Common myeloid progenitor, CD34-positive (primary cell): ENCODE data around the gene PTPA.

Experiments
- CTCF ChIA-PET: fragments of 350-600 bp; sonication (Branson Sonifier 250); formaldehyde crosslinking; loops from one replicate; lab custom pipeline; 2021; ENCODE audit warnings: antibody characterized with exemption; lab: Charles Lee
- POLR2A ChIA-PET: fragments of 350-600 bp; sonication (Branson Sonifier 250); formaldehyde crosslinking; loops from one replicate; lab custom pipeline; 2021; ENCODE audit warnings: antibody characterized with exemption; lab: Charles Lee
- DNase-seq, 3 donors: peaks; one replicate each; pipeline versions ENCODE4 v3.0.0 to v3.0.0-alpha.2; 2013
- H3K27ac ChIP-seq, 2 experiments: 1 replicate in 1 of 2; 2 replicates in 1 of 2; pipeline ENCODE4 v1.7.0; 2013; ENCODE audit warnings: inconsistent platforms in 2 of 2, low read length in 2 of 2, mild to moderate bottlenecking in 2 of 2, low read depth in 1 of 2, moderate library complexity in 1 of 2; ENCODE audit not compliant: severe bottlenecking in 2 of 2, insufficient read depth in 1 of 2, poor library complexity in 1 of 2
- H3K27me3 ChIP-seq, 5 experiments: replicated peaks in 2 of 5; 1 replicate in 3 of 5; 2 replicates in 2 of 5; pipeline versions ENCODE4 v1.6.1 to v1.7.0; 2013; ENCODE audit warnings: low read length in 4 of 5, mild to moderate bottlenecking in 2 of 5, moderate library complexity in 2 of 5, inconsistent platforms in 1 of 5; ENCODE audit not compliant: insufficient read depth in 5 of 5, control insufficient read depth in 4 of 5
- H3K36me3 ChIP-seq, 4 experiments: 1 replicate in 2 of 4; 2 replicates in 2 of 4; pipeline versions ENCODE4 v1.6.1 to v1.7.0; 2013; ENCODE audit warnings: low read length in 3 of 4, control low read depth in 1 of 4, mild to moderate bottlenecking in 1 of 4; ENCODE audit not compliant: control insufficient read depth in 4 of 4, insufficient read depth in 4 of 4
- H3K4me1 ChIP-seq, 4 experiments: 1 replicate in 3 of 4; 2 replicates in 1 of 4; pipeline versions ENCODE4 v1.6.1 to v1.7.1; 2013; ENCODE audit warnings: low read length in 3 of 4, mild to moderate bottlenecking in 3 of 4, control low read depth in 1 of 4, inconsistent platforms in 1 of 4, moderate library complexity in 1 of 4; ENCODE audit not compliant: control insufficient read depth in 4 of 4, insufficient read depth in 4 of 4; ENCODE audit errors: control extremely low read depth in 1 of 4
- H3K4me3 ChIP-seq, 7 experiments: 1 replicate in 4 of 7; 2 replicates in 3 of 7; pipeline versions ENCODE4 v1.5.1 to v1.7.0; 2013; ENCODE audit warnings: mild to moderate bottlenecking in 7 of 7, low read length in 6 of 7, moderate library complexity in 6 of 7, inconsistent platforms in 2 of 7, low read depth in 2 of 7, control low read depth in 1 of 7; ENCODE audit not compliant: insufficient read depth in 4 of 7, control insufficient read depth in 1 of 7; ENCODE audit errors: extremely low read depth in 1 of 7
- H3K9me3 ChIP-seq, 5 experiments: 1 replicate in 4 of 5; 2 replicates in 1 of 5; pipeline versions ENCODE4 v1.6.1 to v1.7.1; 2013; ENCODE audit warnings: low read length in 4 of 5, mild to moderate bottlenecking in 2 of 5, inconsistent platforms in 1 of 5, low read depth in 1 of 5, moderate library complexity in 1 of 5; ENCODE audit not compliant: control insufficient read depth in 4 of 5, insufficient read depth in 2 of 5; ENCODE audit errors: control extremely low read depth in 1 of 5
- WGBS: methylation state at CpG from one replicate; pipeline ENCODE4 v1.1.5; 2013; ENCODE audit not compliant: insufficient coverage; 5-methylcytosine and 5-hydroxymethylcytosine counted together

PTPA gene

DNA sequence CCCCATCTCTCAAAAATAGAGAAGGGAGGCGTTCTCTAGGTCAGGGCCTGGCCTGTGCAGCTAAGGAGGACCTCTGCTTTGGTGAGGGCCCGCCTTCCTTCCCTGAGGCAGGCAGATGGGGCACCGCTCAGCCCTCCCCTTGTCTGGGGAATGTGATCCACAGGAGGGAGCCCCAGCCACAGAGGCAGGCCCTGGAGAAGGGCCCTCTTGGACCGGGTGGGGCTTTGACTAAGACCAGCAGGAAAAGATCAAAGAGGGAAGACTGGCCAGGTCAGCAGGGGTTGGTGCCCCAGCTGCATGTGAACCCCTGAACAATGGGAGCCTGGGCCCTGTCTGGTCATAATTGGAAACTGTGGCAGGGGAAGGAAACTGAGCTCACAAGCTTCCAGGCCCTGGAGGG lies 21.9 kb downstream of the PTPA start:
- 96% methylated on average over 4 of the region's 4 CpGs for WGBS
- POLR2A ChIA-PET, result interaction anchor here (0.6 kb wide), 1 partner anchor 497 kb away, joined by 3 read pairs; no protein-coding TSS in a partner anchor

DNA sequence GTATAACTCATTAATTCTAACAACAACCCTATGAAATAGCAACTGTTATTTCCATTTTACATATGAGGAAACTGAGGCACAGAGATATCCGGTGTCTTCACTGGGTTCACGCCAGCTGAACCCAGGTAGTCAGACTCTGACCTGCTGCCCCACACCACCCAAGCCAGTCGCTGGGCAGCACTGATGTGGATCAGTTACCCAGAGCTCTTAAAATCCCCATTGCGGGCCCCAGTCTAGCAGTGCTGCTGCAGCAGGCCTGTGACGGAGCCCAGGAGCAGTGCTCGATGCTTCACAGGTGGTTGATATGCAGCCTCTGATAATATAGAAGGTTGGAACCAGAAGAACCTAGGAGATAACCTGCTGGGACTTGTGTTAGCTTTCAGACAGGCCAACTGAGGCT lies 24.3 kb downstream of the PTPA start:
- Histone ChIP-seq H3K27me3 (no peaks in the 10 kb centered on the region), H3K9me3 (no peaks in the 10 kb centered on the region), H3K36me3 (peaks cover 3 to 65% (median 46%) of the 10 kb centered on the region in 4 experiments), H3K4me1 (peaks cover 0 to 23% (median 21%) of the 10 kb centered on the region in 4 experiments), H3K4me3 (no peak overlapping the region), H3K27ac (no peak overlapping the region)
- CTCF ChIA-PET, result interaction anchor here (0.7 to 5.4 kb wide), 9 partner anchors 9 to 654 kb away, joined by 3 to 57 read pairs (median 3); partner anchors contain the start of genes C9orf50 and NTMT1
- POLR2A ChIA-PET, result no interaction called here
- DNase-seq, result no peak
- WGBS, result 96% methylated on average over 4 of the region's 6 CpGs

More for the DNA sequence above, 21.9 kb downstream of the PTPA start:
- Histone ChIP-seq H3K36me3 (peaks cover 3 to 71% (median 56%) of the 10 kb centered on the region in 4 experiments), H3K9me3 (no peaks in the 10 kb centered on the region), H3K4me3 (no peak overlapping the region), H3K27me3 (no peaks in the 10 kb centered on the region), H3K27ac (no peak overlapping the region), H3K4me1 (peaks cover 0 to 9% (median 6%) of the 10 kb centered on the region in 4 experiments)
- CTCF ChIA-PET, result interaction anchor here (1.3 to 3.3 kb wide), 4 partner anchors 17 to 491 kb away, joined by 6 to 20 read pairs (median 8); partner anchors contain the start of gene C9orf50
- no peak for DNase-seq

DNA sequence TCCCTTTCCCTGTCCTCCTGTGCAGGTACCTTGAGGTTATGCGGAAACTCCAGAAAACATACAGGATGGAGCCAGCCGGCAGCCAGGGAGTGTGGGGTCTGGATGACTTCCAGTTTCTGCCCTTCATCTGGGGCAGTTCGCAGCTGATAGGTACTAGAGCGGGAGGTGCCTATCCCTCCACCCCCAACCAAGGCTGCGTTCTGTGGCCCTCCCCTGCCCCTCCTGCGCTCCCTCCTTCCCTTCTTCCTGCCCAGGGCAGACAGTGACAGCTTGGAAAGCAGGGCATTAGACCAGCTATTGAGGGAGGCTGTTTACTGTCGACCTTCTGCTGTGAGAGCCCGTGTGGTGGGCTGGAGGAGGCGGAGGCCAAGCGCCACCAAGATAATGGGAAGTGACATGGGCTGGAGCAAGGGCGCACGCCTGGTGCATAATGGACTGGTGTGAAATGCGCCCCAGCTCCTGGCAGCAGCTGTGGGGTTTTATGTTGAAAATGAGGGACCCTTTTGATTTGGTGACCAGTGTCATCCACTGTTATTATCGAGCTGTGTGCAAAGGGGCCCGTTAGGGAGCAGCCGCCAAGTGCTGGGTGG lies 25.3 kb downstream of the PTPA start:
- Histone ChIP-seq H3K4me1 (peaks cover 0 to 28% (median 26%) of the 10 kb centered on the region in 4 experiments), H3K27ac (no peak overlapping the region), H3K4me3 (no peak overlapping the region), H3K36me3 (peaks cover 3 to 57% (median 39%) of the 10 kb centered on the region in 4 experiments), H3K9me3 (no peaks in the 10 kb centered on the region), H3K27me3 (no peaks in the 10 kb centered on the region)
- CTCF ChIA-PET, result interaction anchor here (0.6 to 5.4 kb wide), 8 partner anchors 15 to 653 kb away, joined by 3 to 57 read pairs (median 3); partner anchors contain the start of genes C9orf50 and NTMT1
- POLR2A ChIA-PET, result no interaction called here
- 86% methylated on average over 13 of the region's 16 CpGs for WGBS
- no peak for DNase-seq

DNA sequence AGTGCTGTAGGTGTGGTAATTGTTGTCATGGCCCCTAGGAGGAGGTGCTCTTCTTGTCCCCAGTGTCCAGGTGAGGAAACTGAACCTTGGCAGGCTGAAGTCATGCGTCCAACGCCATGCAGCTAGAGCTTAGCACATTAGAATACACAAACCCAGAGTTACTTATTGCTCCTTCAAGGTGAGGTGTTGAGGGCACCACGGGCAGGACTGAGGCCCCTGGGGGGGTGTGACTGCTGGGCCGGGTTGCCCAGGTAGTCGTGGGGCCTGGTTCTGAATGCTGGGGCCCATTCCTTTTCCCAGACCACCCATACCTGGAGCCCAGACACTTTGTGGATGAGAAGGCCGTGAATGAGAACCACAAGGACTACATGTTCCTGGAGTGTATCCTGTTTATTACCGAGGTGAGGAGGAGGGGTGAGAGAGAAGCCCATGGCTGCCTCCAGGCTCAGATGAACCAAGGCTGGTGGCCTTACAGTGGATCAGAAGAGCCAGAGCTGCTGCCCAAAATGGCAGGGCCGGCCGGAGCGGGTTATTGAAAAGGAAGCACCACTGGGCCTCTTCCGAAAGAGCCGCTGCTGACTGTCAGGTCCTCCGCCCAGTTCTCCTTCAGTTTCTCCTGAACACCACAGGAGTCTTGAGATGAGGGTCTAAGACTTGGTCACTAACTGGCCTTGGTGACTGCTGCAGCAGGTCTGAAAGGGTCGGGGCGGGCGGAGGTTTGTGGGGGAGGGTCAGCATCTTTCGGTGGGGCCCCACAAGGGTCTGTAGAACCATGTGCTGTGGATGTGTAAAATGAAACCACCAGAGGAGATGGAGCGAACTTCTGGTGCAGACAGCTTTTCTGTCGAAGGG lies 26.3 kb downstream of the PTPA start:
- ChIA-PET CTCF (interaction anchor here (0.6 to 5.4 kb wide), 15 partner anchors 7 to 853 kb away, joined by 3 to 57 read pairs (median 4); partner anchors contain the start of genes C9orf50 and NTMT1), POLR2A (interaction anchor here (0.7 kb wide), 1 partner anchor 138 kb away, joined by 4 read pairs; no protein-coding TSS in a partner anchor)
- 91% methylated on average over 10 of the region's 19 CpGs for WGBS
- Histone ChIP-seq H3K4me1 (peaks cover 4 to 36% (median 35%) of the 10 kb centered on the region in 4 experiments), H3K4me3 (no peak overlapping the region), H3K9me3 (no peaks in the 10 kb centered on the region), H3K36me3 (peaks cover 3 to 57% (median 39%) of the 10 kb centered on the region in 4 experiments), H3K27ac (no peak overlapping the region), H3K27me3 (no peaks in the 10 kb centered on the region)
- no peak for DNase-seq

DNA sequence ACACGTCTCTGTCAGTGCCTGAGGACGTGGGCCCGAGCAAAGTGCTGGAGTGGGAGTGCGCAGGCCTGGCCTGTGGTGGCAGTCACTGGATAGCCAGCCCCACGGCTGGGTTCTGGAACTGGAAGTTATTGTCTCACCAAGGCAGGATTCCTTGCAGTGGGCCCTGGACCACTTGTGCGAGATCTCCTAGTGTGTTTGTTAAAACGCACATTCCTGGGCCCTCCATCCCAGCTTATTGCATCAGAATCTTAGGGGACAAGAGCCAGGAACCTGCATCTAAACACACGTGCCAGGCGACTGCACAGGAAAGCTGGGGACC lies 26.9 kb downstream of the PTPA start:
- Histone ChIP-seq H3K27ac (no peak overlapping the region), H3K36me3 (peaks cover 3 to 56% (median 41%) of the 10 kb centered on the region in 4 experiments), H3K4me3 (no peak overlapping the region), H3K4me1 (peaks cover 4 to 41% (median 40%) of the 10 kb centered on the region in 4 experiments), H3K9me3 (no peaks in the 10 kb centered on the region), H3K27me3 (no peaks in the 10 kb centered on the region)
- POLR2A ChIA-PET, result interaction anchor here (1.0 kb wide), 1 partner anchor 470 kb away, joined by 4 read pairs; no protein-coding TSS in a partner anchor
- WGBS, result 96% methylated on average over 8 of the region's 9 CpGs
- DNase-seq, result no peak
- CTCF ChIA-PET, result interaction anchor here (0.6 to 5.4 kb wide), 14 partner anchors 8 to 491 kb away, joined by 3 to 57 read pairs (median 5); partner anchors contain the start of genes C9orf50 and NTMT1

DNA sequence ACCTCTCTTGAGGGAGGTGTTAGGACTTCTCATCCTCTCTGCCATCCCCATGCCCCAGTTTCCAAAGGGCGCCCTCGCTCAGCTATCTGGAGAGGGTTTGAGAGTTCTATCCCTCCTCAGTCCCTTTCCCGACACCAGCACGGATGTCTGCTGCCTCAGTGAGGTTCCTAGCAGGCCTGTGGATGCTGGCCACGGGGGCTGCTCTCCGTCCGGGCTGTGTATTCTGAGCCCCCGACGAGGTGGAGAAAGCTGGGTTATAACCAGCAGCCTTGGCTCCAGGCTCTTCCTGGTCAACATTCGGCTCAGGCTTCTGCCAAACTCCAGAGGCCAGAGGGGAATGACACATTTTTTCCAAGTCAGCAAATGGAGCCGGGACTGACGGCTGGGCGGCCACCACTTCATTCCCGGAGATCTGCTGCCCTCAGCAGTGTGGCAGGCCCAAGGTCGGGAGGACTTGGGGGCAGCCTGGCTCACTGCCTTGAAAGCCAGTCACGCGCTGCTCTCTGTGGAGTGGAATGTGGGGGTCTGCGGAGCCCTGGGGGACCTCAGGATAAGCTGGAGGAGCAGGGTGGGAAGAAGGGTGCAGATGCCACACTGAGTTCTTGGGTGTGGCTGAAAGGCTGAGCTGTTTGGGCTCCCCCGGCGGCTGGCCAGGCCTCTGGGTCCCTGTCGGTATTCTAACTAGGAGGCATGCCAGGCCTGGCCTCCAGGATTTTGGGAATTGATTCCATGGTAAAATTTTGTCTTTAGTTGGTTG lies 27.4 kb downstream of the PTPA start:
- POLR2A ChIA-PET, result interaction anchor here (1.0 to 1.9 kb wide), 3 partner anchors 470 to 472 kb away, joined by 3 to 4 read pairs (median 4); no protein-coding TSS in a partner anchor
- peaks cover 3 to 52% (median 39%) of the 10 kb centered on the region in 4 experiments for H3K36me3 ChIP-seq
- H3K9me3 ChIP-seq, result no peaks in the 10 kb centered on the region
- peaks cover 4 to 47% (median 45%) of the 10 kb centered on the region in 4 experiments for H3K4me1 ChIP-seq
- no peak for DNase-seq
- H3K4me3 ChIP-seq, result no peak overlapping the region
- H3K27me3 ChIP-seq, result no peaks in the 10 kb centered on the region
- 92% methylated on average over 19 of the region's 21 CpGs for WGBS
- CTCF ChIA-PET, result interaction anchor here (0.6 to 5.4 kb wide), 24 partner anchors 8 to 499 kb away, joined by 3 to 57 read pairs (median 5); partner anchors contain the start of genes C9orf50, IER5L and NTMT1
- H3K27ac ChIP-seq, result no peak overlapping the region
